Neural progenitor cell (in vitro differentiated cells): Measurements from ENCODE around the gene C1QB. TPM values are rescaled to one million over a fixed set of nuclear protein-coding genes. Genes with fewer than 3 reads are reported as not detected.

Experiments used
- DNase-seq: peaks from one replicate; pipeline ENCODE4 v3.0.0-alpha.2; 2016; ENCODE audit warnings: low spot score
- H2AFZ ChIP-seq: fragments of 200-600 bp; sonication (generic); replicated peaks from 2 replicates; pipeline ENCODE4 v1.6.1; 2016; ENCODE audit warnings: antibody characterized with exemption
- H3F3A ChIP-seq: fragments of 200-600 bp; sonication (generic); 2 replicates; pipeline ENCODE4 v1.6.1; 2016; ENCODE audit warnings: antibody characterized with exemption, low read depth
- H3K27ac ChIP-seq: fragments of 200-600 bp; sonication (generic); 2 replicates; pipeline ENCODE4 v1.5.1; 2016; ENCODE audit warnings: mild to moderate bottlenecking
- H3K27me3 ChIP-seq: fragments of 200-600 bp; sonication (generic); 2 replicates; pipeline ENCODE4 v1.6.1; 2016; ENCODE audit warnings: mild to moderate bottlenecking, moderate library complexity
- H3K36me3 ChIP-seq: fragments of 200-600 bp; sonication (generic); 2 replicates; pipeline ENCODE4 v1.5.1; 2016
- H3K4me1 ChIP-seq: fragments of 200-600 bp; sonication (generic); 2 replicates; pipeline ENCODE4 v1.6.1; 2016; ENCODE audit warnings: mixed run types
- H3K4me2 ChIP-seq: fragments of 200-600 bp; sonication (generic); 2 replicates; pipeline ENCODE4 v1.6.1; 2016
- H3K4me3 ChIP-seq: fragments of 200-600 bp; sonication (generic); 2 replicates; pipeline ENCODE4 v1.5.1; 2016
- H3K79me2 ChIP-seq: fragments of 200-600 bp; sonication (generic); 2 replicates; pipeline ENCODE4 v1.6.1; 2016; ENCODE audit warnings: low read depth
- H3K9ac ChIP-seq: fragments of 200-600 bp; sonication (generic); 2 replicates; pipeline ENCODE4 v1.6.1; 2016
- H3K9me3 ChIP-seq: fragments of 200-600 bp; sonication (generic); 2 replicates; pipeline ENCODE4 v1.5.1; 2016; ENCODE audit warnings: low read depth
- H4K20me1 ChIP-seq: fragments of 200-600 bp; sonication (generic); 2 replicates; pipeline ENCODE4 v1.6.1; 2016; ENCODE audit warnings: low read depth
- H3K27ac Mint-ChIP-seq: 3 replicates; pipeline ENCODE4 v1.8.0; 2021; ENCODE audit warnings: mixed read lengths
- H3K27me3 Mint-ChIP-seq: 2 replicates; pipeline ENCODE4 v1.8.0; 2022; ENCODE audit warnings: low read depth, mild to moderate bottlenecking, inconsistent platforms, moderate library complexity, mixed read lengths; ENCODE audit not compliant: insufficient read depth
- H3K36me3 Mint-ChIP-seq: 3 replicates; pipeline ENCODE4 v1.8.0; 2021; ENCODE audit warnings: mixed read lengths
- H3K4me1 Mint-ChIP-seq: 3 replicates; pipeline ENCODE4 v1.8.0; 2021; ENCODE audit warnings: mixed read lengths
- H3K4me3 Mint-ChIP-seq: 3 replicates; pipeline ENCODE4 v1.8.0; 2021; ENCODE audit warnings: mild to moderate bottlenecking, moderate library complexity, mixed read lengths
- H3K9me3 Mint-ChIP-seq: 3 replicates; pipeline ENCODE4 v1.8.0; 2020; ENCODE audit warnings: mixed read lengths
- CTCF ChIP-seq: fragments of 200-600 bp; sonication (generic); IDR thresholded peaks from 2 replicates; pipeline ENCODE4 v1.5.1; 2017; ENCODE audit warnings: antibody characterized with exemption, mild to moderate bottlenecking
- EZH2 ChIP-seq: fragments of 200-600 bp; sonication (generic); IDR thresholded peaks from 2 replicates; pipeline ENCODE4 v1.6.1; 2017; ENCODE audit warnings: antibody characterized with exemption, mild to moderate bottlenecking, moderate library complexity
- EZH2phosphoT487 ChIP-seq: fragments of 200-600 bp; sonication (generic); IDR thresholded peaks from 2 replicates; pipeline ENCODE4 v1.6.1; 2017; ENCODE audit warnings: antibody characterized with exemption
- total RNA-seq: library from RNA; depleted of rRNA; stranded (reverse); fragments of >200 nt; gene quantifications from 2 replicates; pipeline ENCODE4 v1.2.3, GENCODE V29; 2015; ENCODE audit warnings: low replicate concordance

C1QB gene
- total RNA-seq, 1 donor from 2014 or later: not detected

GRCh38 chr1:22629886-22630285 is 23.1 kb upstream of the C1QB start:
- Histone ChIP-seq H3K4me2 (peak overlapping the region; percentile 16), H3K27ac (no peak overlapping the region)
- peaks cover 16% of the 10 kb centered on the region for H3K4me1 Mint-ChIP-seq

DNA sequence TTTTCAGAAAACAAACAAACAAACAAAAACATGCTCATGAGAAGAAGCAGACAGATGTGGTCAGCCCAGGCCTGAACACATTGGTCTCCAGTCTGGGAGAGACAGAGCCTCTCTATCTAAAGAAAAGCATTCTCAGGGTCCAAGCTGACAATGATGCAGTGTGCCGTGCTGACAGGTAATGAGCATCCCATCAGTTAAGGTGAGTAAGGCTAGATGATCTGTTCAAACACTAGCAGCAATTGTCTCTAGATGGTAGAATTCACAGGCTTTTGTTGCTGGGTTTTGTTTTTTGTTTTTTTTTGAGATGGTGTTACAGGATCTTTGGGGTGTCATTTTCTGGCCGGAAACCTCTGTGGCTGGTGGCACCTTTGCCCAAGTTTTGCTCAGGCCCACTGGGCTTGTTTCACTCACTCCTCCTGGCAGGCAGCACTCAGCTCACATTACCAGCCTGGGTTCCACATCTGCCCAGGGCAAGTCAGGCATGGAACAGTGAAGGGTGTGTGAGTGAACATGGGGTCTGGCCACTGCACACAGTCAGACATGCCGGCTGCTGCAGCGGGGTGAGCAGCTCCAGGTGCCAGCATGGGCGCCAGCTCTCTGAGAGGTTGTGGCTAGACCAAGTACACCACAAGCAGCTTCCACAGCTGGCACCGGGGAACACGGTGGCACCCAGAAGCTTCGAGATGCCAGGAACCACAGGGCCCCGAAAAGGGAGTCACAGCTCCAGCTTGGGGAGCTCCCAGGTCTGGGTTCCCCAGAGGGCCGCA is 19.2 kb upstream of the C1QB start:
- H3K9ac ChIP-seq: no peak overlapping the region
- no peaks in the 10 kb centered on the region for H3K79me2 ChIP-seq
- H3K9me3 ChIP-seq: no peaks in the 10 kb centered on the region
- TF ChIP-seq EZH2 (no peak), EZH2phosphoT487 (no peak), CTCF (no peak)
- H3K4me2 ChIP-seq: no peak overlapping the region
- H3K27me3 ChIP-seq: no peaks in the 10 kb centered on the region
- no peak overlapping the region for H3K27ac Mint-ChIP-seq
- H3K4me1 ChIP-seq: peaks cover 13% of the 10 kb centered on the region
- H3K36me3 ChIP-seq: no peaks in the 10 kb centered on the region
- H2AFZ ChIP-seq: no peak overlapping the region
- peaks cover 6% of the 10 kb centered on the region for H3F3A ChIP-seq
- no peaks in the 10 kb centered on the region for H4K20me1 ChIP-seq
- H3K4me3 ChIP-seq: no peak overlapping the region
- H3K36me3 Mint-ChIP-seq: no peaks in the 10 kb centered on the region
- H3K4me3 Mint-ChIP-seq: no peak overlapping the region
- H3K27ac ChIP-seq: no peak overlapping the region
- no peaks in the 10 kb centered on the region for H3K9me3 Mint-ChIP-seq
- peaks cover 30% of the 10 kb centered on the region for H3K27me3 Mint-ChIP-seq
- DNase-seq: no peak
- H3K4me1 Mint-ChIP-seq: peaks cover 14% of the 10 kb centered on the region

More at GRCh38 chr1:22629886-22630285, 23.1 kb upstream of the C1QB start:
- Mint-ChIP-seq H3K4me3 (no peak overlapping the region), H3K27me3 (peaks cover 45% of the 10 kb centered on the region), H3K36me3 (no peaks in the 10 kb centered on the region), H3K9me3 (peaks cover 3% of the 10 kb centered on the region), H3K27ac (no peak overlapping the region)
- Histone ChIP-seq H3K79me2 (no peaks in the 10 kb centered on the region), H3K4me1 (peaks cover 17% of the 10 kb centered on the region), H3K9me3 (no peaks in the 10 kb centered on the region), H3K9ac (no peak overlapping the region), H2AFZ (peak overlapping the region; percentile 85), H3F3A (peaks cover 13% of the 10 kb centered on the region), H3K36me3 (no peaks in the 10 kb centered on the region), H3K4me3 (no peak overlapping the region), H3K27me3 (peaks cover 4% of the 10 kb centered on the region), H4K20me1 (peaks cover 20% of the 10 kb centered on the region)
- no peak for TF ChIP-seq EZH2phosphoT487
- no peak for TF ChIP-seq CTCF
- TF ChIP-seq EZH2: no peak
- no peak for DNase-seq

DNA sequence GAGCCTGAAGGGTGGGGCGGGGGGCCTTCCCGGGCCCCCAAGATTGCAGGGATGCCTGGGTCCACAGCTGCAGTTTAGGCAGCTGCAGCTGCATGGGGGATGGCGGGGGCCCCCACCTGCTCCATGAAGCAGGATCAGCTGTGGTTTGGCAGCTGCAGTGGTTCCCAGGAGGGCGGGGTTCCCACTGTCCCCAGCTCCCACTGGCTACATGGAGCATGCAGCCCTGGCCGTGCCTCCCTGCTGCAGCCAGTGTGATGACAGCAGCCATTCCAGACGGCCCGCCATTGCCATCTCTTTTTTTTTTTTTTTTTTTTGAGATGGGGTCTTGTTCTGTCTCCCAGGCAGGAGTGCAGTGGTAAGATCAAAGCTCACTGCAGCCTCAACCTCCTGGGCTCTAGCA is 17.6 kb upstream of the C1QB start:
- no peaks in the 10 kb centered on the region for H3K9me3 ChIP-seq
- H3K27me3 Mint-ChIP-seq: peaks cover 23% of the 10 kb centered on the region
- H3K9me3 Mint-ChIP-seq: no peaks in the 10 kb centered on the region
- TF ChIP-seq CTCF: no peak
- no peak overlapping the region for H3K4me3 Mint-ChIP-seq
- no peaks in the 10 kb centered on the region for H3K36me3 ChIP-seq
- no peak for DNase-seq
- peaks cover 5% of the 10 kb centered on the region for H3K4me1 Mint-ChIP-seq
- no peaks in the 10 kb centered on the region for H3K27me3 ChIP-seq
- no peaks in the 10 kb centered on the region for H3K4me1 ChIP-seq
- no peaks in the 10 kb centered on the region for H3K79me2 ChIP-seq
- H3K4me3 ChIP-seq: no peak overlapping the region
- no peak overlapping the region for H3K4me2 ChIP-seq
- H3K27ac Mint-ChIP-seq: no peak overlapping the region
- H3F3A ChIP-seq: no peaks in the 10 kb centered on the region
- H3K27ac ChIP-seq: no peak overlapping the region
- no peak overlapping the region for H2AFZ ChIP-seq
- no peaks in the 10 kb centered on the region for H3K36me3 Mint-ChIP-seq
- no peak overlapping the region for H3K9ac ChIP-seq
- no peaks in the 10 kb centered on the region for H4K20me1 ChIP-seq
